ENCODE results near the gene KIZ. TPM values are rescaled to one million over a fixed set of nuclear protein-coding genes. Genes with fewer than 3 reads are reported as not detected.

Gene KIZ
- polyA plus RNA-seq, 1 experiment = 13.6 TPM

- H3K27me3 ChIP-seq (ENCODE audit: control insufficient read depth, insufficient read depth, low read length) = no peaks in the 10 kb centered on the region
- TF ChIP-seq CTCF (IDR thresholded peaks at IDR 0.05; ENCODE audit: insufficient read depth, low read depth, low read length) = no peak
- H3K36me3 ChIP-seq (ENCODE audit: control insufficient read depth, insufficient read depth, low read length) = no peaks in the 10 kb centered on the region
- H3K4me3 ChIP-seq (ENCODE audit: low read depth, low read length) = no peak overlapping the region
- no peak for DNase-seq (ENCODE audit: low read depth)
- POLR2A ChIA-PET = no interaction called here
- CTCF ChIA-PET = interaction anchor here (1.7 kb wide), 1 partner anchor 27 kb away, joined by 3 read pairs; no protein-coding TSS in a partner anchor
Measured at GRCh38 chr20:21208999-21209398, 83.1 kb downstream of the KIZ start.

GRCh38 chr20:21209668-21210067, 83.8 kb downstream of the KIZ start:
- CTCF ChIA-PET = interaction anchor here (1.7 kb wide), 1 partner anchor 26 kb away, joined by 3 read pairs; no protein-coding TSS in a partner anchor
- no peaks in the 10 kb centered on the region for H3K27me3 ChIP-seq (ENCODE audit: control insufficient read depth, insufficient read depth, low read length)
- no peak for TF ChIP-seq CTCF (IDR thresholded peaks at IDR 0.05; ENCODE audit: insufficient read depth, low read depth, low read length)
- POLR2A ChIA-PET = no interaction called here
- no peak for DNase-seq (ENCODE audit: low read depth)
- no peak overlapping the region for H3K4me3 ChIP-seq (ENCODE audit: low read depth, low read length)
- no peaks in the 10 kb centered on the region for H3K36me3 ChIP-seq (ENCODE audit: control insufficient read depth, insufficient read depth, low read length)

- ChIA-PET POLR2A (no interaction called here), CTCF (interaction anchor here (2.9 kb wide), 1 partner anchor 21 kb away, joined by 9 read pairs; no protein-coding TSS in a partner anchor)
- no peaks in the 10 kb centered on the region for H3K27me3 ChIP-seq (ENCODE audit: control insufficient read depth, insufficient read depth, low read length)
- DNase-seq (ENCODE audit: low read depth) = no peak
- H3K4me3 ChIP-seq (ENCODE audit: low read depth, low read length) = no peak overlapping the region
- H3K36me3 ChIP-seq (ENCODE audit: control insufficient read depth, insufficient read depth, low read length) = no peaks in the 10 kb centered on the region
- no peak for TF ChIP-seq CTCF (IDR thresholded peaks at IDR 0.05; ENCODE audit: insufficient read depth, low read depth, low read length)
Measured at GRCh38 chr20:21213691-21214090, 87.8 kb downstream of the KIZ start.

DNA sequence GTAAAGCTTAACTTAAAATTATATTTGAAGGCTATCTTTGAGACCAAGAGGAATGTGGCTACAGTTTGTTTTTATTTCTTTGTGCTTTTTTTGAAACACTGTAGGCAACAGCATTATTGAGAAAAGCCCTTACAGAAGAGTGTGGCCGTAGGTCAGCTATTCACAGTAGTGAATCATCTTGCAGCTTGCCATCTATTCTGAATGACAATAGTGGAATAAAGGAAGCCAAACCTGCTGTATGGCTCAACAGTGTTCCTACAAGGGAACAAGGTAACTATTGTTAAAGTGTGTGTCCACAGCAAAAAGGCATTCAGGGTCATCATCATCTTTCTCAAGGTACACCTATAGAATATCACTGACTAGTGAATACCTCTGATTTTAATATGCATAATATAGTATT, 88.5 kb downstream of the KIZ start:
- no peak for TF ChIP-seq CTCF (IDR thresholded peaks at IDR 0.05; ENCODE audit: insufficient read depth, low read depth, low read length)
- ChIA-PET CTCF (interaction anchor here (2.0 to 2.9 kb wide), 2 partner anchors 18 to 21 kb away, joined by 4 to 9 read pairs; no protein-coding TSS in a partner anchor), POLR2A (interaction anchor here (0.6 kb wide), 1 partner anchor 20 kb away, joined by 3 read pairs; no protein-coding TSS in a partner anchor)
- no peak for DNase-seq (ENCODE audit: low read depth)
- Histone ChIP-seq H3K4me3 (ENCODE audit: low read depth, low read length) (no peak overlapping the region), H3K36me3 (ENCODE audit: control insufficient read depth, insufficient read depth, low read length) (no peaks in the 10 kb centered on the region), H3K27me3 (ENCODE audit: control insufficient read depth, insufficient read depth, low read length) (no peaks in the 10 kb centered on the region)

GRCh38 chr20:21219686-21220085, 93.8 kb downstream of the KIZ start:
- Histone ChIP-seq H3K36me3 (ENCODE audit: control insufficient read depth, insufficient read depth, low read length) (no peaks in the 10 kb centered on the region; the same call in 1 of the 2 replicates), H3K27me3 (ENCODE audit: control insufficient read depth, insufficient read depth, low read length) (no peaks in the 10 kb centered on the region), H3K4me3 (ENCODE audit: low read depth, low read length) (no peak overlapping the region)
- TF ChIP-seq CTCF (IDR thresholded peaks at IDR 0.05; ENCODE audit: insufficient read depth, low read depth, low read length) = no peak
- no peak for DNase-seq (ENCODE audit: low read depth)
- ChIA-PET POLR2A (no interaction called here), CTCF (interaction anchor here (0.5 to 2.4 kb wide), 2 partner anchors 16 to 611 kb away, joined by 3 to 18 read pairs; no protein-coding TSS in a partner anchor)
